WI38 (cell line): ENCODE data around the gene NAIF1.

Experiments
- H3K4me3 ChIP-seq: 2 replicates; pipeline ENCODE4 v1.5.1; 2011; ENCODE audit warnings: low read depth, mild to moderate bottlenecking, control low read depth, low read length
- CTCF ChIP-seq: IDR thresholded peaks from 2 replicates; pipeline ENCODE4 v1.5.1; 2012; ENCODE audit warnings: low read depth, mild to moderate bottlenecking, control low read depth, low read length

The NAIF1 gene

GRCh38 chr9:128104171-128104618 lies 37.1 kb upstream of the NAIF1 start:
- no peak for TF ChIP-seq CTCF
- H3K4me3 ChIP-seq = no peak overlapping the region

DNA sequence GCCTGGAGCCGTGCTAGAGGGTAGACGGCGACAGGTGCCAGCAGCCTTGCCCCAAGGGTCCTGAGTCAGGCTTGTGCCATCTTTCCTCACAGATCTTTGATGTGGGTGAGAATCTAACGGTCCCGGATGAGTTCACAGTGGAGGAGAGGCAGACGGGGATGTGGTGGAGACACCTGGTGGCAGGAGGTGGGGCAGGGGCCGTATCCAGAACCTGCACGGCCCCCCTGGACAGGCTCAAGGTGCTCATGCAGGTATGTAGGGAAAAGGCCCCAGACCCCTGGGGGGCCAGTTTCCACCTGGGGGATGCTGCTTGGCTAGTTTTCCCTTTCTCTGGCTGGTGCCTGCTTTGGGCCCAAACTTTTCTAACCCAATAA lies 36.5 kb upstream of the NAIF1 start:
- H3K4me3 ChIP-seq = no peak overlapping the region

GRCh38 chr9:128102861-128103588 lies 35.9 kb upstream of the NAIF1 start:
- H3K4me3 ChIP-seq = no peak overlapping the region

More for the DNA sequence above, 36.5 kb upstream of the NAIF1 start:
- no peak for TF ChIP-seq CTCF

GRCh38 chr9:128102196-128102595 lies 35.1 kb upstream of the NAIF1 start:
- no peak overlapping the region for H3K4me3 ChIP-seq
- TF ChIP-seq CTCF = no peak

More at GRCh38 chr9:128102861-128103588, 35.9 kb upstream of the NAIF1 start:
- TF ChIP-seq CTCF = no peak

- no peak overlapping the region for H3K4me3 ChIP-seq
- TF ChIP-seq CTCF = no peak
Measured at GRCh38 chr9:128101690-128102089, 34.6 kb upstream of the NAIF1 start.

DNA sequence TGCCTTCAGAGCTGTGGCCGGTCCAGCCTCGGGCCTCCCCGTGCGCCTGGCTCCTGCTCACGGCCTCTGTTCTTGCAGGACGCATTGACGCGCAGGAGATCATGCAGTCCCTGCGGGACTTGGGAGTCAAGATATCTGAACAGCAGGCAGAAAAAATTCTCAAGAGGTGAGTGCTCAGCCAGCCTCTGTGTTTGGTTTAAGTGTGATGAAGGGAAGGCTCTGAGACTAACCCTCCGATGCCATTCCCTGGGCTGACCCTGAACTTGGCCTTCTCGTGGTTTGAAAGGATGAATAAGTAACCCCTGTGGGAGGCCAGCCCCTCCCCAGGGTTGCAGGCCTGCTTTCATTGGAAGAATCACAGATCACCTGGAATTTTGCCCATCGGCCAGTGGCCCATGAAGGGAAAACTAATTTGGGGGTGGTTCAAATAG lies 34.1 kb upstream of the NAIF1 start:
- no peak for TF ChIP-seq CTCF

GRCh38 chr9:128100581-128100980 lies 33.5 kb upstream of the NAIF1 start:
- TF ChIP-seq CTCF = no peak
- H3K4me3 ChIP-seq = no peak overlapping the region; the same call in 1 of the 2 replicates

More for the DNA sequence above, 34.1 kb upstream of the NAIF1 start:
- H3K4me3 ChIP-seq = no peak overlapping the region
